ENCODE measurements around the gene PNMT. TPM values are rescaled to one million over a fixed set of nuclear protein-coding genes. Genes with fewer than 3 reads are reported as not detected.

The PNMT gene
- total and polyA plus RNA-seq, 2 of the 13 experiments (the other 11 are each of a cell fraction or from before 2014, with no cell fraction given) = 0.25 TPM; not detected in 1

GRCh38 chr17:39636927-39637736 lies 31.1 kb upstream of the PNMT start, which contains the start of gene STARD3 (continued):
- 0 out of 2 replicates have a peak, but pooled peaks have one; percentile 72 for TF ChIP-seq PRDM4 (CRISPR knock-in tag; IDR thresholded peaks at IDR 0.05; ENCODE audit: borderline replicate concordance)
- no peak for TF ChIP-seq DNMT3B (CRISPR knock-in tag; conservative IDR thresholded peaks at IDR 0.05)
- peak; percentile 39 for TF ChIP-seq AHR (CRISPR knock-in tag; IDR thresholded peaks at IDR 0.05)
- TF ChIP-seq ZBTB49 (CRISPR knock-in tag; IDR thresholded peaks at IDR 0.05; ENCODE audit: borderline replicate concordance) = peak; percentile 26; the same call in 1 of the 2 replicates
- no peak for TF ChIP-seq SYNCRIP (IDR thresholded peaks at IDR 0.05; ENCODE audit: insufficient read depth, low read depth, low read length)
- no peak for TF ChIP-seq ZNF878 (CRISPR knock-in tag; IDR thresholded peaks at IDR 0.05)
- peak; percentile 83; the same call in 1 of the 2 replicates for TF ChIP-seq E2F2 (CRISPR knock-in tag; IDR thresholded peaks at IDR 0.05; ENCODE audit: borderline replicate concordance)
- TF ChIP-seq ZNF136 (CRISPR knock-in tag; IDR thresholded peaks at IDR 0.05; ENCODE audit: low read depth) = no peak
- no peak for TF ChIP-seq BHLHE40 (IDR thresholded peaks at IDR 0.05; ENCODE audit: low read length)
- peak; percentile 56; the same call in 1 of the 2 replicates for TF ChIP-seq ZSCAN20 (CRISPR knock-in tag; IDR thresholded peaks at IDR 0.05; ENCODE audit: borderline replicate concordance)
